Measurements from ENCODE around the gene EHMT1.
A peak's percentile ranks its signal among the peaks of the same experiment; 100 is the strongest.

Gene EHMT1

DNA sequence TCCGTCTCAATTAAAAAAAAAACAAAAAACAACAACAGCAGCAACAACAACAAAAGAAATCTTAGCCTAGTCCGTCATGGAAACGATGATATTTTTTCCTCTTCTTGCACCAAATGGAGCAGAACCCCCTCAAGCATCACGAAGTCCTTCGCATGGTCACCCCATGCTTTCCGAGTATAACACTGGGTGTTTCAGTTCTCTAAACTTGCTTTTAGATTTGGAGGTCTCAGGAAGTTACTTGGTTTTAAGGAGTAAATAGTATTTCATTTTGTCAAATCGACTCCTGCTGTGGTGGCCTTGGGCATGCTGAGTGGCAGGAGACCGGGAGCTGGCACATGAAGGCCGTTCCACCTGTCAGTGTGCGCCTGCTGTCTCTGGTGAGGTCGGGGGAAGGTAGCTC lies 140.3 kb downstream of the EHMT1 start:
- TF ChIP-seq Cebpa-rat (IDR thresholded peaks at IDR 0.05): no peak
- no peak overlapping the region for H3K4me3 ChIP-seq
- peaks cover 0 to 27% (median 8%) of the 10 kb centered on the region in 10 experiments; a peak in 9 of 20 replicates for H3K4me1 ChIP-seq
- H3K9me3 ChIP-seq (replicated peaks in 1 of 11): peaks cover 16 to 50% (median 38%) of the 10 kb centered on the region in 11 experiments
- H3K27ac ChIP-seq: no peak overlapping the region
- H3K27me3 ChIP-seq: no peaks in the 10 kb centered on the region
- peaks cover 3 to 66% (median 38%) of the 10 kb centered on the region in 11 experiments; a peak in 17 of 22 replicates for H4K20me1 ChIP-seq
- no peak overlapping the region for H3K4me2 ChIP-seq
- H3K36me3 ChIP-seq: peaks cover 98 to 100% (median 100%) of the 10 kb centered on the region in 11 experiments
- no peak overlapping the region for H3K9ac ChIP-seq

DNA sequence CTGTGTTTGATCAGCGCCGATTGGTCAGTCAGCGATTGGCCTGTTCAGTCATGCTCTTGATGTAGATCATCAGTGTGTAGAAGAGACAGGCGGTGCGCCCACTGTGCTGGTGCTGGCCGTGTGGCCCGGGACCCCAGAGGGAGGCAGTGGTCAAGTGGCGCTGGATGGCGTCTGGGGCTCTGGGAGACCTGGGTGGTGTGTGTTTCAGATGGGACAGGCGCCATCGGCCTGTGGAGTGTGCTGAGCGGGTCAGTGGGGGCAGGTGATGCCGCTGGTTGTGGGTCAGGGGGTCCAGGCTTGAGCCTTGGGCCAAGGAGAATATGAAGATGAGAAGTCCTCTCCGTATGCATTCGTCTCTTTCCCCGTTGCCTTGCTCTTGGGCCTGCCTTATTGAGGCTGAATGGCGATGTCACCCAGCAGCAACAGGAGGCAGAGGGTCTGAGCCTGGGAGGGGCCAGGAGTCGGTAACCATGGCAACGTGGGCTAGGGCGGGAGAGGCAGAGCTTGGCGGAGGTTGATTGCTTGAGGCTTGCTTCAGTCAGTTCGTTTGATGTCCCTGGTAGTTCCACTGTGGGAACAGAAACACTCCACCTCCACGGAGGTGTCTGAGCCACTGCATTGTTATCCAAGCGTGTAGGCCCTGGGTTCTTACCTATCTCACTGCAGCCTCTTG lies 141.0 kb downstream of the EHMT1 start:
- Histone ChIP-seq H3K9me3 (replicated peaks in 1 of 11) (peaks cover 9 to 43% (median 32%) of the 10 kb centered on the region in 11 experiments), H3K27ac (no peak overlapping the region), H3K4me3 (no peak overlapping the region), H4K20me1 (peaks cover 3 to 68% (median 38%) of the 10 kb centered on the region in 11 experiments; a peak in 17 of 22 replicates), H3K4me2 (no peak overlapping the region), H3K27me3 (no peaks in the 10 kb centered on the region), H3K9ac (no peak overlapping the region), H3K4me1 (peaks cover 0 to 27% (median 8%) of the 10 kb centered on the region in 10 experiments; a peak in 9 of 20 replicates), H3K36me3 (peaks cover 98 to 100% (median 100%) of the 10 kb centered on the region in 11 experiments)
- no peak for TF ChIP-seq Cebpa-rat (IDR thresholded peaks at IDR 0.05)

DNA sequence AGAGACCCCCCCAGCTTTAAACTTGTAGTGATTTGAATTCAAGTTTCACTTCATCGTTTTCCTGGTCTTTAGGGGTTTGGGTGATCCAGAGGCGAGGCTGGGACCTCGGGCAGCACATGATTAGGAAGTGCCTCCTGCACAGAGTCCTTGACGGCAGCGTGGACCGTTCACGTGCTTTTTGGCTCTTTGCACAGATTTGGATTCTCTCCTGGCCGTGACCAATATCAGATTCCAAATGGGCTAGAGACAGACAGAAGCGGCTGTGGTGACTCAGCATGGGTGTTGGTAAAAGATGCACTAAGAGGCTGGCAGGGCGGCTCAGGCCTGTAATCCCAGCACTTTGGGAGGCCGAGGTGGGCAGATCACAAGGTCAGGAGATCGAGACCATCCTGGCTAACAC lies 141.6 kb downstream of the EHMT1 start:
- Histone ChIP-seq H3K27me3 (no peaks in the 10 kb centered on the region), H3K9ac (no peak overlapping the region), H3K4me2 (peak overlapping the region in 1 of 11 experiments; percentile 68; a peak in 1 of 22 replicates), H3K27ac (no peak overlapping the region), H3K4me1 (peaks cover 0 to 27% (median 8%) of the 10 kb centered on the region in 10 experiments; a peak in 9 of 20 replicates), H3K4me3 (no peak overlapping the region), H3K9me3 (replicated peaks in 1 of 11) (peaks cover 3 to 37% (median 25%) of the 10 kb centered on the region in 11 experiments), H4K20me1 (peaks cover 3 to 72% (median 38%) of the 10 kb centered on the region in 11 experiments; a peak in 17 of 22 replicates), H3K36me3 (peaks cover 97 to 100% (median 99%) of the 10 kb centered on the region in 11 experiments)
- no peak for TF ChIP-seq Cebpa-rat (IDR thresholded peaks at IDR 0.05)

DNA sequence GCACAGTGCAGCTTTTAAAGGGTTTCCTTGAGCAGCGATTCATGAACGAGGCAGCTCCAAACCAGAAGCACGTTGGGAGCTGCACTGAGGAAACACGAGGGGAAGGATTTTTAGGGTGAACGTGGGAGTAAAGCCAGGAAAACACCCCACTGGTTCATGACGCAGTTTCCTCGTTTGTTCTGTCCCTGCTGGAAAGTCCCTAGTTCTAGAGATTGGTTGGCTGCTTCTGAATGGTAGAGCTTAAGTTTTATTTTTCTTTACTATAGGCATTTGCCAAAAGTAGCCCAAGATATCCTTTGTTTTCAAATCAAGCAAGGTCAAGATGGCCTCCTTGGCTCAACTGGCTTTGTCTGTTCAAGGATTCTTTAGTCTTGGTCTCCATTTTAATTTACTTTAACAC lies 142.2 kb downstream of the EHMT1 start:
- no peak for TF ChIP-seq Cebpa-rat (IDR thresholded peaks at IDR 0.05)
- peaks cover 95 to 98% (median 98%) of the 10 kb centered on the region in 11 experiments for H3K36me3 ChIP-seq
- H4K20me1 ChIP-seq: peaks cover 3 to 74% (median 38%) of the 10 kb centered on the region in 11 experiments; a peak in 17 of 22 replicates
- peak overlapping the region in 2 of 11 experiments; percentile 4 to 68; a peak in 3 of 22 replicates for H3K4me2 ChIP-seq
- H3K27ac ChIP-seq: peak overlapping the region in 6 of 11 experiments; percentile 3 to 59 (median 10); a peak in 7 of 22 replicates
- peaks cover 0 to 31% (median 19%) of the 10 kb centered on the region in 11 experiments; a peak in 17 of 22 replicates for H3K9me3 ChIP-seq (replicated peaks in 1 of 11)
- H3K27me3 ChIP-seq: no peaks in the 10 kb centered on the region
- H3K9ac ChIP-seq: 0 out of 22 replicates have a peak overlapping the region, but pooled peaks of 1 of the 11 experiments have one; percentile 19
- no peak overlapping the region for H3K4me3 ChIP-seq
- H3K4me1 ChIP-seq: peaks cover 0 to 27% (median 8%) of the 10 kb centered on the region in 10 experiments; a peak in 9 of 20 replicates

DNA sequence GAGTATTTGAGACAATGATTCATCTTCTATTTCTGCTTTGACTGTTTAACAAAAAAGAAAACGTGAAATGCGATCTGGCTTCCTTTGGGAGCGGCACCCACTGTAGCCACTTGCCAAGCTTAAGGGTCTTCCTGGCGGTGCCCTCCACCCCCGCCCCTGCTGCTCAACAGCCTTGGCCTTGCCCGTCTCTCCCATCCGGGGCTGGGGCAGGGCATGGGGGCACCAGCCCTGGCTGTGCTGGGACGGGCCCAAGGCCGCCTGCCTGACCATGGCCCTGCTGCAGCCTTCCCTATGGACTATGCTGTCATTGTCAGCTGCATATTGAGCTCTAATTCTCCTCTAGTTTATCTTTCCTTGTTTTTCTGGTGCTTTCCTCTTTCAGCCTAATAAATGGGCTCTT lies 143.0 kb downstream of the EHMT1 start:
- Histone ChIP-seq H3K9me3 (replicated peaks in 1 of 11) (peaks cover 0 to 27% (median 15%) of the 10 kb centered on the region in 11 experiments; a peak in 17 of 22 replicates), H3K4me2 (no peak overlapping the region), H3K36me3 (peaks cover 95 to 98% (median 98%) of the 10 kb centered on the region in 11 experiments), H3K27ac (peak overlapping the region in 1 of 11 experiments; percentile 59; a peak in 1 of 22 replicates), H4K20me1 (peaks cover 3 to 73% (median 36%) of the 10 kb centered on the region in 11 experiments; a peak in 17 of 22 replicates), H3K4me1 (peaks cover 0 to 27% (median 6%) of the 10 kb centered on the region in 10 experiments; a peak in 8 of 20 replicates), H3K27me3 (no peaks in the 10 kb centered on the region), H3K9ac (no peak overlapping the region), H3K4me3 (no peak overlapping the region)
- no peak for TF ChIP-seq Cebpa-rat (IDR thresholded peaks at IDR 0.05)

DNA sequence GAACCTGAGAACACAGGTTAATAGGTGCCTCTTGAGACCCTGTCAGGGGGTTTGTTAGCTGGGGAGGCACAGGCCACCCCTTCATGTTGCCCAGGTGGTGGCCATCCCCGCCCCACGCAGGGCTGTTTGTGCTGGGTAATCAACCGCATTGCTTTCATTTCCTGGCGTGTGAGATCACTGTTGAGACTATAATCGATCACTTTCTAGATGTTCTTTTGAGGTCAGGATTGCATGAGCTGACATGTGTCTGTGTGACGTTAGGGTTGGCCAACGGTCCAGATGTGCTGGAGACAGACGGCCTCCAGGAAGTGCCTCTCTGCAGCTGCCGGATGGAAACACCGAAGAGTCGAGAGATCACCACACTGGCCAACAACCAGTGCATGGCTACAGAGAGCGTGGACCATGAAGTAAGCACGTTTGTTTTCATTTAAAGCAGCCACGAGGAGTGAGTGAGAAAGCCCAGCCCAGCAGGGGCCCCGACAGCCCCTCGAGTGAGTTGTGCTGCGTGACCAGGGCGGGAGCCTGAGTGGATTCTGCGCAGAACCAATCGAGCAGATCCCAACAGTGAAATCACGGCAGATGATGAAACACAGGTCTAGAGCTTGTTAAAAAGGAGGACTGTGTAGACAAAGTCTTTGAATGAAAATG lies 143.7 kb downstream of the EHMT1 start:
- H3K36me3 ChIP-seq: peaks cover 95 to 98% (median 98%) of the 10 kb centered on the region in 11 experiments
- no peak overlapping the region for H3K9ac ChIP-seq
- TF ChIP-seq Cebpa-rat (IDR thresholded peaks at IDR 0.05): no peak
- H3K4me3 ChIP-seq: no peak overlapping the region
- 0 out of 22 replicates have a peak overlapping the region, but pooled peaks of 1 of the 11 experiments have one; percentile 1 for H3K27ac ChIP-seq
- peaks cover 0 to 27% (median 15%) of the 10 kb centered on the region in 11 experiments; a peak in 18 of 22 replicates for H3K9me3 ChIP-seq (replicated peaks in 1 of 11)
- no peak overlapping the region for H3K4me2 ChIP-seq
- peaks cover 0 to 19% (median 3%) of the 10 kb centered on the region in 10 experiments; a peak in 7 of 20 replicates for H3K4me1 ChIP-seq
- H4K20me1 ChIP-seq: peaks cover 3 to 73% (median 32%) of the 10 kb centered on the region in 11 experiments; a peak in 17 of 22 replicates
- H3K27me3 ChIP-seq: no peaks in the 10 kb centered on the region

DNA sequence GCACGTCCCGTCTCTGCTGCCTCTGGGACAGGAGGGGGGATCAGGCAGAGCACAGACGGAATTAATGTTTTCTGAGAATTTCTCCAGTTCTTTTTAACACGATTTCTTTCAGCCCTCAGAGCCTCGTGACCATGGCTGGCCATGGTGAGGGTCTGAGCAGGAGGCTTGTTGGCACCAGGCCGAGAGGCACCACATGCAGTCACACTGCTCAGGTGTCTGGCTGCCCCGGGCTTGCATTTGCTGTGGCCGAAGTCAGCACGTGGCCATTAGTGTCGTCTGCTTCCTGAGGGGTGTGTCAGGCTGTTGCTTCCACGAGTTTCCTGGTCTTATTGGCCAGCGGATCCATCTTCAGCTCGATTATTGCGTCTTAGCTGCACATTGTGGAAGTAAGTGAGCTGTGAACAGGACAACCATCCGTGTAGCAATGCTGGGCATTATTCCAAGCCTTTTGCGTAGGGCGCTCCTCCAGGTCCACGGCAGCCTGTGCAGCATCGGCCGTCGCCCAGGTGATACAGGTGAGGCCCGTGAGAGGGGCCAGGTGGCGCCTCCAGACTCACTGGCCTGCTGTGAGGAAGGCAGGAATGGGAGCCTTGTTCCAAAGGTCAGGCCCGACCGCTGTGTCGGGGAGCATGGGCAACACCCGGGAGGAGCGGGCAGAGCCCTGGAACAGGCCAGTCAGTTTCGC lies 144.6 kb downstream of the EHMT1 start:
- Histone ChIP-seq H3K27me3 (no peaks in the 10 kb centered on the region), H4K20me1 (peaks cover 3 to 73% (median 32%) of the 10 kb centered on the region in 11 experiments; a peak in 17 of 22 replicates), H3K36me3 (peaks cover 95 to 98% (median 97%) of the 10 kb centered on the region in 11 experiments), H3K4me2 (no peak overlapping the region), H3K9ac (no peak overlapping the region), H3K27ac (no peak overlapping the region), H3K9me3 (replicated peaks in 1 of 11) (peaks cover 0 to 23% (median 11%) of the 10 kb centered on the region in 11 experiments; a peak in 15 of 22 replicates), H3K4me1 (peaks cover 0 to 17% (median 3%) of the 10 kb centered on the region in 10 experiments; a peak in 7 of 20 replicates), H3K4me3 (no peak overlapping the region)
- TF ChIP-seq Cebpa-rat (IDR thresholded peaks at IDR 0.05): no peak

DNA sequence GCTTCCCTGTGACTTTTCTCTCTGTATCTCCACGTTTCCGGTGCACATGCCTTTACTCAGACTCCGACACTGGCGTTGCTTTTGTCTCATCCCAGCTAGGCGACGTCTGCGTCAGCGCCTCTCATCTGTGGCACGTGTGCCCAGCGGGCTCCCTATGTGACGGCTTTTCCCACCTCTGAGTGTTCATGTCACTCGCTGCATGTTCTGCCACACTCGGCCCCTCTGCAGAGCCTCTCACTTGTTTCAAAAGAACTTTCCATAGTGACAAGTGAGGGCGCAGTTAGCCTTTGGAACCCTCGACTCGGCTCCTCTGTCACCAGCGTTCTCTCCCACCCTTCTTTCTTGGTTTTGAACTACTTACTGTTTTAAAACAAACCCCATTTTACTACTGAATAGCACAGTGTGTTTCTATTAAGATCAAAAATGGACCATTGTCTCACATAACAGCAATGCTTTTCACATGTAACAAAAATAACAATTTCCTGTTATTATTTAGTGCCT lies 145.4 kb downstream of the EHMT1 start:
- no peak for TF ChIP-seq Cebpa-rat (IDR thresholded peaks at IDR 0.05)
- H3K4me2 ChIP-seq: no peak overlapping the region
- H3K9me3 ChIP-seq (replicated peaks in 1 of 11): peaks cover 0 to 21% (median 12%) of the 10 kb centered on the region in 11 experiments; a peak in 19 of 22 replicates
- H3K9ac ChIP-seq: no peak overlapping the region
- H4K20me1 ChIP-seq: peaks cover 3 to 71% (median 32%) of the 10 kb centered on the region in 11 experiments; a peak in 17 of 22 replicates
- H3K4me3 ChIP-seq: no peak overlapping the region
- peaks cover 0 to 14% (median 0%) of the 10 kb centered on the region in 10 experiments; a peak in 6 of 20 replicates for H3K4me1 ChIP-seq
- H3K36me3 ChIP-seq: peaks cover 92 to 98% (median 95%) of the 10 kb centered on the region in 11 experiments
- no peaks in the 10 kb centered on the region for H3K27me3 ChIP-seq
- H3K27ac ChIP-seq: no peak overlapping the region
